Gastroesophageal sphincter (tissue), 4 donors: Measurements from ENCODE around the gene PRDM12. TPM values are rescaled to one million over a fixed set of nuclear protein-coding genes. Genes with fewer than 3 reads are reported as not detected.

Experiments used
- ATAC-seq: fragments of 150-250 bp; one replicate; pipeline ENCODE4 v1.9.1; 2016; ENCODE audit warnings: mild to moderate bottlenecking, moderate library complexity
- H3K27ac ChIP-seq, 4 donors: fragments of 200-600 bp; sonication (generic) in 3 of 4; 1 replicate in 3 of 4; 2 replicates in 1 of 4; pipeline ENCODE4 v1.5.1; 2016 to 2019
- H3K27me3 ChIP-seq: fragments of 200-600 bp; sonication (generic); one replicate; pipeline ENCODE4 v1.5.1; 2019
- H3K36me3 ChIP-seq, 2 donors: fragments of 200-600 bp; sonication (generic); one replicate each; pipeline ENCODE4 v1.5.1; 2019; ENCODE audit warnings: control low read depth in 1 of 2
- H3K4me1 ChIP-seq, 3 donors: fragments of 200-600 bp; sonication (generic); 1 replicate in 2 of 3; 2 replicates in 1 of 3; pipeline ENCODE4 v1.5.1; 2016 to 2019; ENCODE audit warnings: control low read depth in 2 of 3
- H3K4me3 ChIP-seq, 2 donors: fragments of 200-600 bp; sonication (generic); one replicate each; pipeline ENCODE4 v1.5.1; 2019; ENCODE audit warnings: mild to moderate bottlenecking in 1 of 2, moderate library complexity in 1 of 2
- H3K9me3 ChIP-seq, 3 donors: fragments of 200-600 bp; sonication (generic); one replicate each; pipeline ENCODE4 v1.5.1; 2017 to 2019; ENCODE audit warnings: control low read depth in 2 of 3
- EP300 ChIP-seq: sonication (generic); formaldehyde crosslinking; IDR thresholded peaks from one replicate; pipeline ENCODE4 v1.6.1; 2017; ENCODE audit warnings: antibody characterized with exemption, mild to moderate bottlenecking
- POLR2A ChIP-seq, 2 donors: fragments of 450-650 bp; IDR thresholded peaks; one replicate each; pipeline ENCODE4 v1.6.1; 2017; ENCODE audit warnings: antibody characterized with exemption in 2 of 2, mild to moderate bottlenecking in 2 of 2, moderate library complexity in 1 of 2
- POLR2AphosphoS5 ChIP-seq: sonication (generic); formaldehyde crosslinking; IDR thresholded peaks from one replicate; pipeline ENCODE4 v1.6.1; 2017; ENCODE audit warnings: antibody characterized with exemption
- WGBS, 2 donors: methylation state at CpG; one replicate each; pipeline ENCODE4 v1.1.5; 2018; ENCODE audit warnings: low coverage in 1 of 2; 5-methylcytosine and 5-hydroxymethylcytosine counted together
- total RNA-seq, 4 donors: library from RNA; depleted of rRNA; stranded (reverse); fragments of >200 nt; gene quantifications; one replicate each; pipeline ENCODE4 v1.1.0, GENCODE V29; 2016
- TF ChIP-seq, protein P1 (sequence below), 4 experiments: fragments of 200-600 bp in 2 of 4; fragments of 450-650 bp in 2 of 4; sonication (generic) in 1 of 4; IDR thresholded peaks; one replicate each; pipeline ENCODE4 v1.5.1; 2017 to 2019; ENCODE audit warnings: antibody characterized with exemption in 4 of 4, mild to moderate bottlenecking in 2 of 4, moderate library complexity in 2 of 4

The PRDM12 gene
- total RNA-seq, 4 donors from 2014 or later, result not detected

DNA sequence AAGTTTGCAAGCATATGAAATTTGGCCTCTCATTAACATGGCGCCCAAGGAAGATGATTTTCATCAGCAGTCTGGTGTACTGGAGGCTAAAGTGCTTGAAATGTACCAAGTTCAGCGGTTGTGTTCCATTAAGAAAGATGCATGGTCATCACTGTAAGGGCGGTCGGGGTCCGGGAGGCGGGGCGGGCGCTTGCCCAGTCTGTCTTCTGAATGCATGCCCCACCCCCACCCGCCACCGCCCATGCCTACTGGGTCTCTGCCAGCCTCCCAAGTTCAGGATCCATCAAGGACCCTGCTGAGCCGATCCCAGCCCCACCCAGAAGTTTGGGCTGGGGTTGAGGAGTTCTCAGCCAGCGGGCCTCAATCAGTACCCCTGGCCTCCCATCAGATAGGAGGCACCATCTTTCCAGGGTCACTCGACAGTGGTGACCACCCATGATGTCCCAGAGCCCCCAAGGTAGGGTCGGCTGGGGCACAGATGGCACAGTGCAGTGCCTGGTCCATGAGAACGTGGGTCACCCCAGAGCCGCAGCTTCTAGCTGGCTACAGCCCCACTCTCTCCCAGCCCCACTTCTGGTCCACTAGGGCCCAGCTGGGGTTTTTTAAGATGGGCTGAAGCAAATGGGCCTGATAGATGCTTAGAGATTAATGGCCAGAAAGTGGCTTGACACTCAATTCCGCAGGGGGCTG is 24.4 kb upstream of the PRDM12 start:
- H3K4me1 ChIP-seq, result no peaks in the 10 kb centered on the region
- H3K27me3 ChIP-seq, result no peaks in the 10 kb centered on the region
- no peak for TF ChIP-seq POLR2AphosphoS5
- no peak for TF ChIP-seq POLR2A (IDR thresholded peaks at IDR 0.05)
- TF ChIP-seq, protein P1, sequence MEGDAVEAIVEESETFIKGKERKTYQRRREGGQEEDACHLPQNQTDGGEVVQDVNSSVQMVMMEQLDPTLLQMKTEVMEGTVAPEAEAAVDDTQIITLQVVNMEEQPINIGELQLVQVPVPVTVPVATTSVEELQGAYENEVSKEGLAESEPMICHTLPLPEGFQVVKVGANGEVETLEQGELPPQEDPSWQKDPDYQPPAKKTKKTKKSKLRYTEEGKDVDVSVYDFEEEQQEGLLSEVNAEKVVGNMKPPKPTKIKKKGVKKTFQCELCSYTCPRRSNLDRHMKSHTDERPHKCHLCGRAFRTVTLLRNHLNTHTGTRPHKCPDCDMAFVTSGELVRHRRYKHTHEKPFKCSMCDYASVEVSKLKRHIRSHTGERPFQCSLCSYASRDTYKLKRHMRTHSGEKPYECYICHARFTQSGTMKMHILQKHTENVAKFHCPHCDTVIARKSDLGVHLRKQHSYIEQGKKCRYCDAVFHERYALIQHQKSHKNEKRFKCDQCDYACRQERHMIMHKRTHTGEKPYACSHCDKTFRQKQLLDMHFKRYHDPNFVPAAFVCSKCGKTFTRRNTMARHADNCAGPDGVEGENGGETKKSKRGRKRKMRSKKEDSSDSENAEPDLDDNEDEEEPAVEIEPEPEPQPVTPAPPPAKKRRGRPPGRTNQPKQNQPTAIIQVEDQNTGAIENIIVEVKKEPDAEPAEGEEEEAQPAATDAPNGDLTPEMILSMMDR (IDR thresholded peaks at IDR 0.05), result no peak
- TF ChIP-seq EP300, result no peak
- no peaks in the 10 kb centered on the region for H3K9me3 ChIP-seq
- WGBS, 2 donors, result 93% methylated on average over 2 to 3 of the region's 17 CpGs
- H3K36me3 ChIP-seq, result peaks cover 0 to 39% of the 10 kb centered on the region in 2 donors
- H3K4me3 ChIP-seq, result no peak overlapping the region
- H3K27ac ChIP-seq, result no peak overlapping the region
- no peak for ATAC-seq

- TF ChIP-seq POLR2AphosphoS5 (no peak), POLR2A (IDR thresholded peaks at IDR 0.05) (no peak), EP300 (no peak)
- TF ChIP-seq, protein P1 (IDR thresholded peaks at IDR 0.05), result no peak
- WGBS, 2 donors, result 94% methylated on average over 2 of the region's 7 CpGs
- H3K9me3 ChIP-seq, result no peaks in the 10 kb centered on the region
- H3K4me3 ChIP-seq, result no peak overlapping the region
- no peaks in the 10 kb centered on the region for H3K27me3 ChIP-seq
- H3K36me3 ChIP-seq, result peaks cover 0 to 32% of the 10 kb centered on the region in 2 donors
- H3K27ac ChIP-seq, result no peak overlapping the region
- no peak for ATAC-seq
- H3K4me1 ChIP-seq, result no peaks in the 10 kb centered on the region
Observed at GRCh38 chr9:130640681-130641080, 23.7 kb upstream of the PRDM12 start.

DNA sequence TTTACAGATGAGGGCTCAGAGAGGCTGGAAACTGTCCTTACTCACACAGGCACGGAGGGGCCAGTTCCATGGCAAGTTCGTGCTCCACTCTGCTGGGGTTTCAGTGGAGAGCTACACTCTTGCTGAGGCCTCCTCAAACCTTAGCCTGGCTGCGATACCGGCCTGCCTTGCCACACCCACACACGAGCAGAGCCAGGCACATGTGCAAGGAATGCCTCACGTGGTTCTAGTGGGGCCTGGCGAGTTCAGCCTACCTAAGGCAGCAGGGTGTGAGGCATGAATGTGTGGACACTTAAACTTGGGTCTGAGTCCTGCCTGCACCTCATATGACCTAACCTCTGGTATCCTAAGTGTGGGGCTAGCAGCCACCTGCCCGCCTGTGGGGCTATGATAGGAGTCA is 21.5 kb upstream of the PRDM12 start:
- H3K36me3 ChIP-seq, result peaks cover 0 to 13% of the 10 kb centered on the region in 2 donors
- TF ChIP-seq POLR2A (IDR thresholded peaks at IDR 0.05) (no peak), POLR2AphosphoS5 (no peak)
- ATAC-seq, result no peak
- H3K4me3 ChIP-seq, result no peak overlapping the region
- H3K27ac ChIP-seq, result no peak overlapping the region
- no peaks in the 10 kb centered on the region for H3K4me1 ChIP-seq
- 100% methylated on average over 2 of the region's 8 CpGs; no CpG with 5 or more reads in 1 of the 2 donors for WGBS, 2 donors
- peaks cover 12% of the 10 kb centered on the region for H3K27me3 ChIP-seq
- peaks cover 0 to 6% (median 0%) of the 10 kb centered on the region in 3 donors for H3K9me3 ChIP-seq

DNA sequence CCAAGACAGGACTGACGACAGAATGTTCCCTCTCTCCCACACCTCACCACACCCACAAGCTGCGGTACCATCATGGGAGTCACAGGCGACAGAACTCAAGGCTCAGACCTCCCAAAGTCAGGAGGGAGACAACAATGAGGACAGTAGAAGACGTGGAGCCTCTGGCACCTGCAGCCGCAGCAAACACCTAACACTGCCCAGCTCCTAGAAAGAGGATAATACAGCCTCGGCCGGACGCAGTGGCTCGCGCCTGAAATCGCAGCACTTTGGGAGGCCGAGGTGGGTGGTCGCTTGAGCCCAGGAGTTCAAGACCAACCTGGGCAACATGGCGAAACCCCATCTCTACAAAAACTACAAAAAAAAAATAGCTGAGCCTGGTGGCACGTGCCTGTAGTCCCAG is 13.2 kb upstream of the PRDM12 start:
- Histone ChIP-seq H3K27ac (no peak overlapping the region), H3K36me3 (no peaks in the 10 kb centered on the region), H3K4me1 (no peaks in the 10 kb centered on the region), H3K27me3 (peaks cover 88% of the 10 kb centered on the region), H3K9me3 (peaks cover 0 to 6% (median 0%) of the 10 kb centered on the region in 3 donors), H3K4me3 (no peak overlapping the region)
- TF ChIP-seq POLR2A (IDR thresholded peaks at IDR 0.05) (no peak), EP300 (no peak), POLR2AphosphoS5 (no peak)
- TF ChIP-seq, protein P1 (IDR thresholded peaks at IDR 0.05), result no peak
- ATAC-seq, result no peak
- WGBS, 2 donors, result no CpG with 5 or more reads among the region's 15 CpGs

GRCh38 chr9:130651752-130652151 is 12.6 kb upstream of the PRDM12 start:
- no peak for ATAC-seq
- Histone ChIP-seq H3K27ac (no peak overlapping the region), H3K4me1 (no peaks in the 10 kb centered on the region), H3K36me3 (no peaks in the 10 kb centered on the region), H3K9me3 (peaks cover 0 to under 1% (median 0%) of the 10 kb centered on the region in 3 donors), H3K27me3 (peaks cover 92% of the 10 kb centered on the region), H3K4me3 (no peak overlapping the region)
- no peak for TF ChIP-seq POLR2AphosphoS5
- WGBS, 2 donors, result 78 to 92% methylated on average over 5 to 15 of the region's 18 CpGs

DNA sequence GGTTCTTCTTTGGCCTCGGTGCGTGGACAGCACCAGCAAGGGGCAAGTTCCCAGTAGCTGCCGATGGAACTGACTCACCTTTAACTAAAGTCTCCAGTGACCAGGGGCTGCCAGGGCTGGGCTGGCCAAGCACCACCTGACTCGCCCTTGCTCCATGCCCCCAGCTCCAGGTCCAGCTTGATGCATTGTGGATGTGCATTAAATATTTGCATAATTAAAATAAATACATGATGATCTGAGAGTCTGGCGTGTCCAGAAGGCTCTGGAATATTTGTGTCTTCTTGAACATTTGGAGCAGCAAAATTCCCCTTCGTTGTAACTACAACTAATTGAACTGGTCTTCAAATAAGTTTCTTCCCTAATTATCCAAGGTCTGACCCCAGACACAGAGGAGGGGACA is 9.5 kb upstream of the PRDM12 start:
- H3K27ac ChIP-seq, result no peak overlapping the region
- no peaks in the 10 kb centered on the region for H3K36me3 ChIP-seq
- H3K27me3 ChIP-seq, result peaks cover 97% of the 10 kb centered on the region
- 74 to 86% methylated on average over 2 to 3 of the region's 6 CpGs for WGBS, 2 donors
- ATAC-seq, result no peak
- TF ChIP-seq, protein P1 (IDR thresholded peaks at IDR 0.05), result no peak
- TF ChIP-seq POLR2AphosphoS5, result no peak
- H3K4me3 ChIP-seq, result no peak overlapping the region
- peaks cover 0 to 8% (median 6%) of the 10 kb centered on the region in 3 donors for H3K4me1 ChIP-seq
- no peaks in the 10 kb centered on the region for H3K9me3 ChIP-seq
